Keratinocyte (primary cell): Measurements from ENCODE around the gene DNAAF5. TPM values are rescaled to one million over a fixed set of nuclear protein-coding genes. Genes with fewer than 3 reads are reported as not detected.

Experiments
- DNase-seq: peaks from one replicate; pipeline ENCODE4 v3.0.0-alpha.2; 2011; ENCODE audit warnings: low read depth, missing footprints, low spot score
- FAIRE-seq: peaks from 2 replicates; lab custom pipeline; 2011; peaks lifted over from hg19 to GRCh38; lab: Jason Lieb, UNC
- H2AFZ ChIP-seq: 2 replicates; pipeline ENCODE4 v1.6.0; 2012; ENCODE audit warnings: low read length, control low read depth, inconsistent platforms; ENCODE audit not compliant: control insufficient read depth
- H3K27ac ChIP-seq: 2 replicates; pipeline ENCODE4 v1.5.1; 2011; ENCODE audit warnings: low read length; ENCODE audit not compliant: control insufficient read depth, insufficient read depth
- H3K27me3 ChIP-seq: 3 replicates; pipeline ENCODE4 v1.6.0; 2011; ENCODE audit warnings: low read length; ENCODE audit not compliant: control insufficient read depth, insufficient read depth; ENCODE audit errors: extremely low read depth
- H3K36me3 ChIP-seq, 2 experiments: 2 replicates in 1 of 2; 3 replicates in 1 of 2; pipeline ENCODE4 v1.5.1; 2011; ENCODE audit warnings: low read length in 2 of 2, mild to moderate bottlenecking in 1 of 2; ENCODE audit not compliant: control insufficient read depth in 2 of 2, insufficient read depth in 2 of 2; ENCODE audit errors: extremely low read depth in 1 of 2
- H3K4me1 ChIP-seq: 3 replicates; pipeline ENCODE4 v1.5.1; 2011; ENCODE audit warnings: low read length; ENCODE audit not compliant: control insufficient read depth, insufficient read depth; ENCODE audit errors: extremely low read depth
- H3K4me2 ChIP-seq: 3 replicates; pipeline ENCODE4 v1.6.0; 2011; ENCODE audit warnings: low read depth, low read length; ENCODE audit not compliant: control insufficient read depth, insufficient read depth; ENCODE audit errors: extremely low read depth
- H3K4me3 ChIP-seq, 3 experiments: fragments of 200-600 bp in 1 of 3; sonication (generic) in 1 of 3; 2 replicates in 2 of 3; 3 replicates in 1 of 3; pipeline ENCODE4 v1.5.1; 2011 to 2016; ENCODE audit warnings: low read length in 3 of 3, mild to moderate bottlenecking in 3 of 3, control low read depth in 2 of 3, inconsistent platforms in 1 of 3, low read depth in 1 of 3, mixed read lengths in 1 of 3, mixed run types in 1 of 3, moderate library complexity in 1 of 3; ENCODE audit not compliant: control insufficient read depth in 2 of 3, insufficient read depth in 2 of 3; ENCODE audit errors: extremely low read depth in 1 of 3
- H3K79me2 ChIP-seq: 2 replicates; pipeline ENCODE4 v1.6.0; 2012; ENCODE audit warnings: low read length; ENCODE audit not compliant: control insufficient read depth, insufficient read depth
- H3K9ac ChIP-seq: 3 replicates; pipeline ENCODE4 v1.6.0; 2011; ENCODE audit warnings: low read length; ENCODE audit not compliant: control insufficient read depth, insufficient read depth; ENCODE audit errors: extremely low read depth
- H3K9me1 ChIP-seq: 3 replicates; pipeline ENCODE4 v1.6.0; 2011; ENCODE audit warnings: low read length; ENCODE audit not compliant: control insufficient read depth, insufficient read depth; ENCODE audit errors: extremely low read depth
- H3K9me3 ChIP-seq: 2 replicates; pipeline ENCODE4 v1.5.1; 2012; ENCODE audit warnings: low read depth, low read length; ENCODE audit not compliant: control insufficient read depth
- H4K20me1 ChIP-seq: 3 replicates; pipeline ENCODE4 v1.6.0; 2011; ENCODE audit warnings: low read length; ENCODE audit not compliant: control insufficient read depth, insufficient read depth; ENCODE audit errors: extremely low read depth
- EZH2 ChIP-seq: IDR thresholded peaks from one replicate; pipeline ENCODE4 v1.6.1; 2012; ENCODE audit warnings: inconsistent platforms, mild to moderate bottlenecking, low read length, moderate library complexity
- dilution Hi-C: fragments of 300-500 bp; cut with MboI; formaldehyde crosslinking; loops from one replicate; pipeline ENCODE4 v1.7.0; 2020; ENCODE audit warnings: low sequenced_read_pairs; ENCODE audit not compliant: extremely low pct_ligation_motif_present
- polyA plus RNA-seq, 5 experiments: library from polyadenylated mRNA; depleted of rRNA in 3 of 5; stranded (reverse) in 3 of 5; stranded (forward) in 1 of 5; unstranded in 1 of 5; fragments of >200 nt; gene quantifications; 1 replicate in 1 of 5; 2 replicates in 3 of 5; 3 replicates in 1 of 5; pipeline versions ENCODE4 v1.2.1 to v1.2.3, GENCODE V29; 2011 to 2012; ENCODE audit warnings: missing spikeins in 2 of 5, low read depth in 1 of 5, low replicate concordance in 1 of 5
- TF ChIP-seq, protein P1 (sequence below), 3 experiments: IDR thresholded peaks in 1 of 3; conservative IDR thresholded peaks in 1 of 3; optimal IDR thresholded peaks in 1 of 3; 2 replicates in 2 of 3; 3 replicates in 1 of 3; pipeline versions ENCODE3 to v1.5.1; 2011; ENCODE audit warnings: low read length in 3 of 3, mild to moderate bottlenecking in 3 of 3, moderate library complexity in 2 of 3, control low read depth in 1 of 3, inconsistent platforms in 1 of 3; ENCODE audit not compliant: insufficient read depth in 2 of 3; ENCODE audit errors: extremely low read depth in 1 of 3

Gene DNAAF5
- polyA plus RNA-seq, 1 donor (not counting 4 experiments of a cell fraction or from before 2014, with no cell fraction given), result 16.3 TPM

DNA sequence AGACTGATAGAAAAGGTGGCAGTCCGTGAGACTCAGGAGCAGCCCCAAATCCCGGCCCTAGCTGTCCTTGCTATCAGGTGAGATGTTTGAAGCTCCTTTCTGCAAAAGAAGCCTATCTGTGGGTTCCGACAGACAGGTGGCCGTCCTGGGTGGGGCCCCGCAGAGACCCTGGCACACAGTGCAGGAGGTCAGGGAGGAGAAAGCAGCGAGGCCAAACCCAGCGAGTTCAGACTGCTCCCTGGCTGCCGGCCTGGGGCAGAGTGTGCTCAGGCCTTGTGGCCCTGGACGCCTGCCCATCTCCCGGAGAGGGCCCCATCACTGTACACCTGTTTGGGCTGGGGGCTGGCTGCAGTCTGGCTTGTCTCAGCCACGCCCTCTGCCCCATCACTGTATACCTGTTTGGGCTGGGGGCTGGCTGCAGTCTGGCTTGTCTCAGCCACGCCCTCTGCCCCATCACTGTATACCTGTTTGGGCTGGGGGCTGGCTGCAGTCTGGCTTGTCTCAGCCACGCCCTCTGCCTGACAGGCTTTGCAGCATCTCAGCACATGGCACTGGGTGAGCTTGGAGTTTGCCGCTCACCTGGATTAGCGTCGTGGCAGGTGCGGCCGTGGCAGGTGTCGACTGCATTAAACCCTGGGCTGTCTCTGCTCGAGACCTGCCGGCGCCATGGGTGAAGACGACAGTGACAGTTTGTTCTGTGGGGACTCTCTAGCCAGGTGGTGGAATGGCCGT is 12.4 kb downstream of the DNAAF5 start:
- H4K20me1 ChIP-seq, result no peaks in the 10 kb centered on the region
- H3K4me2 ChIP-seq, result no peak overlapping the region
- H3K27me3 ChIP-seq, result no peaks in the 10 kb centered on the region
- no peak overlapping the region for H3K4me3 ChIP-seq
- H3K9ac ChIP-seq, result no peak overlapping the region
- peaks cover 44% of the 10 kb centered on the region for H3K79me2 ChIP-seq
- peaks cover 11 to 31% of the 10 kb centered on the region in 2 experiments for H3K36me3 ChIP-seq
- no peaks in the 10 kb centered on the region for H3K9me1 ChIP-seq
- peaks cover 3% of the 10 kb centered on the region for H3K4me1 ChIP-seq
- DNase-seq (no peak), FAIRE-seq (no peak)
- H2AFZ ChIP-seq, result no peak overlapping the region
- dilution Hi-C loops, result no loop called here
- no peak for TF ChIP-seq EZH2
- TF ChIP-seq, protein P1, sequence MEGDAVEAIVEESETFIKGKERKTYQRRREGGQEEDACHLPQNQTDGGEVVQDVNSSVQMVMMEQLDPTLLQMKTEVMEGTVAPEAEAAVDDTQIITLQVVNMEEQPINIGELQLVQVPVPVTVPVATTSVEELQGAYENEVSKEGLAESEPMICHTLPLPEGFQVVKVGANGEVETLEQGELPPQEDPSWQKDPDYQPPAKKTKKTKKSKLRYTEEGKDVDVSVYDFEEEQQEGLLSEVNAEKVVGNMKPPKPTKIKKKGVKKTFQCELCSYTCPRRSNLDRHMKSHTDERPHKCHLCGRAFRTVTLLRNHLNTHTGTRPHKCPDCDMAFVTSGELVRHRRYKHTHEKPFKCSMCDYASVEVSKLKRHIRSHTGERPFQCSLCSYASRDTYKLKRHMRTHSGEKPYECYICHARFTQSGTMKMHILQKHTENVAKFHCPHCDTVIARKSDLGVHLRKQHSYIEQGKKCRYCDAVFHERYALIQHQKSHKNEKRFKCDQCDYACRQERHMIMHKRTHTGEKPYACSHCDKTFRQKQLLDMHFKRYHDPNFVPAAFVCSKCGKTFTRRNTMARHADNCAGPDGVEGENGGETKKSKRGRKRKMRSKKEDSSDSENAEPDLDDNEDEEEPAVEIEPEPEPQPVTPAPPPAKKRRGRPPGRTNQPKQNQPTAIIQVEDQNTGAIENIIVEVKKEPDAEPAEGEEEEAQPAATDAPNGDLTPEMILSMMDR (optimal IDR thresholded peaks at IDR 0.05 in 1 of 3, IDR thresholded peaks at IDR 0.05 in 1 of 3, conservative IDR thresholded peaks at IDR 0.05 in 1 of 3; ENCODE audit: extremely low read depth in 1 of 3, insufficient read depth in 2 of 3, low read length in 3 of 3), result no peak
- H3K27ac ChIP-seq, result no peak overlapping the region
- peaks cover 11% of the 10 kb centered on the region for H3K9me3 ChIP-seq

GRCh38 chr7:739455-739982 is 13.0 kb downstream of the DNAAF5 start:
- Histone ChIP-seq H4K20me1 (no peaks in the 10 kb centered on the region), H3K9me1 (no peaks in the 10 kb centered on the region), H3K4me3 (no peak overlapping the region), H3K9ac (no peak overlapping the region), H3K27ac (no peak overlapping the region), H3K4me2 (no peak overlapping the region), H2AFZ (no peak overlapping the region), H3K27me3 (no peaks in the 10 kb centered on the region), H3K79me2 (peaks cover 38% of the 10 kb centered on the region), H3K4me1 (peaks cover 3% of the 10 kb centered on the region), H3K36me3 (peaks cover 11 to 27% of the 10 kb centered on the region in 2 experiments), H3K9me3 (peaks cover 6% of the 10 kb centered on the region)
- TF ChIP-seq, protein P1 (optimal IDR thresholded peaks at IDR 0.05 in 1 of 3, IDR thresholded peaks at IDR 0.05 in 1 of 3, conservative IDR thresholded peaks at IDR 0.05 in 1 of 3; ENCODE audit: extremely low read depth in 1 of 3, insufficient read depth in 2 of 3, low read length in 3 of 3), result no peak
- TF ChIP-seq EZH2, result no peak
- DNase-seq (no peak), FAIRE-seq (no peak)
- dilution Hi-C loops, result no loop called here
